Stimulated activated CD8-positive, alpha-beta memory T cell treated with anti-CD3 and anti-CD28 coated beads, Interleukin-7, amount 100 ng/mL, for 4 hours (primary cell): ENCODE data around the gene HACD2.

Source experiments
- DNase-seq, 2 donors: peaks; one replicate each; pipeline ENCODE4 v3.0.0-alpha.2; 2020; ENCODE audit warnings: low read depth in 2 of 2

The HACD2 gene

DNA sequence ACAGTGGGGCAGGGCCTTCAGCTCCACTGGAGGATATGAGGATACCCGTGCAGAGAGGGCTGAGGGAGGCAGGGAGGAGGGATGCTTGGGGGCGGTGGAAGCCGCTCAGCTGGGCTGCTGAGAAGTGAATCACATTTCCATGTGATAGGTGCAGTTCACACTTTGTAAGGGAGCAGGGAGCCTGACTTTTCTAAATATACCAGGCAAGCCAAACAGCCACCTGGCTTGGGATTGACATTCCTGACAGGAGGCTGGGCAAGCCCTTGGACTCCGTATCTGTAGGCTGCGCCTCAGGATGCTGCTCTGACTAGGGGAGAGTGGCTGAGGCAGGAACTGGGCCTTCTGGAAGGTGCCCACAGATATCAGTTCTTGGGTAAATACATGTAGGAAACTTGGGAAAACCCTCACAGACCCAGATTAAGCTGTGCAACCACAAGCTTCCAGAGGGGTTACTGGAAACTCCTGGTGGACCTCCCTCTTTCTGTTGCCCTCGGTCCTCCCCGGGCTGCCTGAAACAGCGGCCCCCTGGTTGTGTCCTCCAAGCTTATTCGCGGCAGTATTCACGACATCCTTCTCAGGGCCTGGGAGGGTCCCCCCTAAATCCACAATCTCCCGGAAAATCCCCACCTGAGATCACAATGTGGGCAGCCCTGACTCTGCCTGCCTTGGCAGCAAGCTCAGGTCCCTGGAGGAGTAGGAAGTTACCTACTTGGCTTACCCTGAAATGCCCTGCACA lies 103.0 kb downstream of the HACD2 start:
- DNase-seq, result no peak

DNA sequence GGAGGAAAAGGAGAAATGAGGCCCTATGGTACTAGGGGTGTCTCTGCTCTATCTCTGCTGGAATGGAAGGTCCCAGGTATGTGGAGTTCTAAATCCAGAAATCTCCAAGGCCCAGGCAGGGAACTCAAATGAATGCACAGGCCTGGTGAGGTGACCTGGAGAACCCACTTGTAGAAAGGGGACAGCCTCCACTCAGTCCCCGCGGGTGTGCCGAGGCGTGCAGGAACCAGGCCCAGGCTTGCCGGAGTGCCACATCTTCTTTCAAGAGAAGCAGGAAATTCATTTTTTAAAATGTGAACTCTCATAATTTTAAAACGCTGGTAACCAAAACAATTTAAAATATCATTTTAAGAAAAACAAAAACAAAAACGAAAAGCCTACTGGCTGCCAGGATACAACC lies 103.8 kb downstream of the HACD2 start:
- no peak for DNase-seq

DNA sequence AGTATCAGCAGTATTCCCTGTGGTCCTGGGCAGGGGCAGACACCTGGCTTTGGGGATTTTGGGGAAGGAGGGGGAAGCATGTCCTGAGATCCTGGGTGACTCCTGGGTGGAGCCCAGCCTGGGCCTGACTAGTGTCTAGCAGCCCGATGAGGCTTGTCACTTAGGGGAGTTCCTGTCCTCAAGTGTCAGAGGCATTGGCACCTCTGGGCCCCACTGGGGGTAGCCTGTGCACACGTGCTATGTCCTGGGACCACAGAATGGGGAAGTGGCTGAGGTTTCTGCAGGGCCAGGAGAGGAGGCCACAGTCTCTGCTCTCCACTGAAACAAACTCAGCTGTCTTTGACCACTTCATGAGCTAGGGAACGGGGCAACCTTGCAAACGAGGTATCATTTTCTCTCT lies 104.4 kb downstream of the HACD2 start:
- no peak for DNase-seq

DNA sequence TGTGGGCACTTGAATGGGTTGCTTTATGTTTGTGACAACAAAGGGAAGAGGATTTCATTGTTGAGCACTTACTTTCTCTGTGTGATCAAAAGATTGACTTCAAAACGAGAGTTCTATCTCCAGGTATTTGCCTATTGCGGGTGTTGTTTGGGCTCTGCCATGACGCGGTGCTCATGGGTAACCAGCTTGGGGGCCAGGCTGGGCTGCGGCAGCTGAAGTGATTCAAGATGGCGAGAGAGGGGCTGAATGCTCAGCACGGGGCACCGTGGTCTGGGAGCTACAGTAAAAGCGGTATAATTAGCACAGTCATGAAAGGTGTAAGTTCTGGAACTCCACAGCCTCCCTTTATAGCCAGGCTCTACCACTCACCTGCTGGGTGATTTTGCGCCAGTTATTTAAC lies 105.0 kb downstream of the HACD2 start:
- DNase-seq, result no peak

DNA sequence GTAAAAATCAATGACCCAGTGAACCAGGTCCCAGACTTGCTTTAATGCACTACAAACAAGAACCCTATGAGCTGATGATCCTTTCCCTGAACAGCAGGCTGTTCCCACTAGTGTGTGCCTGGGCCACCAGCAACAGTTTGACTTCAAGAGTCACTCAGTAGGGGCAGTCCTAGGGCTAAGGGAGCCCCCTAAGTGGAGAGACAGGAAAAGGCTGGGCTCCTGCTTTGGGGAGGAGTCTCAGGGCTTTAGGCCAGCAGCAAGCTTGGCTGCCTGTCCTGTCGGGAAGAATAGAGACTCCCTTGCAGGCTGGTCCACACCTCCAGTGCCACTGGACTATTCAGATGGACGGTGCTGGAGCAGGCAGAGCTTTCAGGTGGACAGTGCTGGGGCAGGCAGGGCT lies 106.5 kb downstream of the HACD2 start:
- no peak for DNase-seq

DNA sequence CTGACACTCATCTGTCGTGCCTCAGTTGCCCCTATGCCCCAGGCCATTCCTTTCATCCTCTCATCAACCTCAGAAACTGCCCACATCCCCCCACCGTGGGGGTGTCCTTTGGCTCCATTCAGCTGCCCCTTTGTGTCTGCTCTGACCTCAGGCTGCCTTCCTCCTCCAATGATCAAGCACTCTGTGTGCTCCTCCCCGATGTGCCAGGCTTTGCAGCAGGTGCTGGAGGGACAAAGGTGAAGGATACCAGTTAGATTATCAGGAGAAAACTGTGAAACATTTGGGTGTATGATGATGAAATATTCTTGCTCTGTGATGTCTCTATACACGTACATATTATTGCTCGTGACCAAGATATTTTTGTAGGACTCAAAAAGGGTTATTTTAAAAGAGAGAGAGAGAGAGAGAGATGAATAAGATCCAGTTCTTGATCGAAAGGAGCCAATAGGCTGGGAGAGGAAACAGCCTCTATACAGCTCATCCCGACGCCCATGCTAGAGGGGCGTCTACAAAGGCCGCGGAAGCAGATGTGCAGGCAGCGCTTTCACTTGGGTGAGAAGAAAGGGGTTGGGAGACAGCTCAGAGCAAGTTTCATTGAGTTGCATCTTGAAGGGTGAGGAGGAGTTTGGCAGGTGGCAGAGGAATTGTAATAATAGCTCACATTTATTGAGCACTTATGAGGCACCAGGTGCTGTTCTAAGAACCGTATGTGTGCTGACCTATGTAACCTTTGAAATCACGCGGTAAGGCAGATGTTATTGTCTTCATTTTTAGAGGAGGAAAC lies 107.7 kb downstream of the HACD2 start:
- DNase-seq, result no peak

DNA sequence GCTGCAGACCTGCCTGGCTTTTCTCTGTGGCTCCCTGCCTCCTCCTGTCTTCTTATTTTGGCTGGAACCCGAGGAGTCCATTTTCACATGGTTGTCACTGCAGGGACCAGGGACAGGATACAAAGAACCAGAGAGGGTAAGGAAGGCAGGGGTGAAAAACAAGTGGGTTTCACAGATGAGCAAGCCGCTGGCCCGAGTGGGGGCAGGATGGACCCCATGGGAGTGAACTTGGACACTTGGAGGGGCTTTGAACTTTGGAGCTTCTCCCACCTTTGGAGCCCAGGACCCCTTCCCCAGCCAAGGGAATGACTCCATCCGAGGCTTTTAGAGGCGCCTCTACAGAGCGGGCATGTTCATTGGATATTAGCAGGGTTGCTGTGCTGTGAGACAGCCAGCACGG lies 109.1 kb downstream of the HACD2 start:
- no peak for DNase-seq

DNA sequence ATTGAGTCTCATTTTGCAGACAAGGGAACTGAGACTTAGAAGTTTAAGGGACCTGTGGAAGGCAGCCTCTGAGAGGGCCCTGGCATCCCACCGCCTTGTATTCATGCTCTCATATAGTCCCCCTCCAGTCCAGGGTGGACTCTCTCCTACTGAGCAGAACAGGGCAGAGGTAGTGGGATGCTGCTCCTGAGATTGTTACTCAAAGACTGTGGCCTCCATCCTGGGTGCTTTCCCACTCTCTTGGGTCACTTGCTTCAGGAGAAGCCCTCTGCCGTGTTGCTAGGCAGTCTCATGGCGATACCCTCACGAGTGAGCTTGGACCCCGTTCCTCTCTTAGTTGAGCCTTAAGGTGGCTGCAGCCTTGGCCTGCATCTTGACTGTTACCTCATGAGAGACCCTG lies 113.7 kb downstream of the HACD2 start:
- no peak for DNase-seq

DNA sequence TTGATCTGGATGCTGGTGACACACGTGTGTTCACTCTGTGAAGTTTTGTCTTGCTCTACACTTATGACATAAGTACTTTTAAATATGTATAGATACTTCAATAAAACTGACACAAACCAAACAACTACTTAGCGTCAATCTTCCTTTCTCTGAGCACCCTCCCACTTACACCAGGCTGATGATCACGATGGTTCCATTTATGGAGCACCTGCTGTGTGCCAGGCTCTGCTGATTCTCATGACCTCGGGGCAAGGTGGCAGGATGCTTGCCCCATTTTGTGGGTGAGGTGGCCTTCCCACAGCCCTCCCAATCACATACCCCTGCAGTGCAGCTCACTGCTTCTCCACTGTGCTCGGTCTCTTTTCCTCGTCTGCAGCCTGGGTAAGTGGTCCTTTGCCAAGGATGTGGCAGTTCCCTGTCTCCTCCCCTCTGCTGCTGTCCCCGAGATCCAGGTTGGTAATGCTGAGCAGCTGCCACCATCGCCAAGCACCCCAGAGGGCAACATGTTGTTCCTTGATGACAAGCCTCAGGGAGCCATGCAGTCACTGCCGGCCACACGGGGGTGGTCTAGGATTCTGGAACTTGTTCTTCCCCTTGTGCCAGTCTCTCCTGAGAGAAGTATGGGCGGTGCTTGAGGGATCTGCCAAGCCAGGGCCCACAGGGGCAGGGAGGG lies 115.4 kb downstream of the HACD2 start:
- DNase-seq, result no peak

DNA sequence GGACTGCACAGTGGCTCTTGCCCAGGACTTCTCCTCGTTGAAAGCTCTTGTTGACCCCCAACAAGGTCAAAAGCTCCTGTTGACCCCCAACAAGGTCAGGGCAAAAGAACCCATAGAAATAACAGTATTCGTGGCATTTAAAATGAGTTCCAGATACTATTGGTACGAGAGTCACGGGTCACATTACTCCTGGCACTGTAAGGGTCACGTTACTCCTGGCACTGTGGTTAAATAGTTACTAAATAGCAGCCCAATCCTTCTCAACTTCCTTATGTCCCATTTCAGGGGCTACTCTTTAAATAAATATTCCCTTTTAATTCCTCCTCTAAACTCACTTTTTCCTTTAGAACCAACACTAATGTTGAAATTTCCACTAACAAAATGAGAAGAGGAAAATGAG lies 117.8 kb downstream of the HACD2 start:
- DNase-seq, result no peak

DNA sequence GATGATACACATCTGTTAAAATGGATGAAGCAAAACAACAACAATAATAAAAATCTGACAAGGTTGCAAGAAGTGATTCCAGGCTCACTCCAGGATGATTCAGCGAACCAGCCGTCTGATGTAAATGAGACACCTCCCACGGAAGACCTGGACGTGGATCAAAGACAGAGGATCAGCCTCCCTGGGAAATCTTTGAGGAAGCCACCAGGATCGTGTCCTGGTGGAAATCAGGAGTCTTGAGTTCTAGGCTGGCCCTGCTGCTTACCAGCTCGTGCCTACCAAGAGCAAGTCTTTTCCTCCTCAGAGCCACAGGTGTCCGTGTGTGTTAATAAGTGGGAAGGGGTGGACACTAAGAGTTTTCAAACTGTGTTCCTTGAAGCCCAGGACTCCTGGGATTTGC lies 120.6 kb downstream of the HACD2 start:
- DNase-seq, result no peak

DNA sequence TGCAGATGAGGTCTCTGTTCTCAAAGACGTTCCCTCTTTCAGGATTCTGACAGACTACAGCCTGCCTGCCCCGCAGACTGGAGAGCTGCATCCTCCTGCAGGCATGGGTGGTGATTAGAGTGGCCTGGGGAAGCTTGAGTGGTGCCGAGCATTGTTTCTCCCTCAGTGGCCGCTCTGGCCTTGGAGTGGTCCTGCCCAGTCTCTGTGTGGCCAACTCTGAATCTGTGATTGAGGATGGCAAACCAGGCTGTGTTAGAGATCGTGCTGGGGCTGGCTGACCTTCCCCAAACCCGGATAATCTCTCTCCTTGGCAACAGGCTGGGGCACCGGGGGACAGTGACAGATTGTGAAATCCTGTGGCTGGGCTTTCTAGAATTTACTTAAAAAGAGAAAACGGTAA lies 125.0 kb downstream of the HACD2 start:
- no peak for DNase-seq

DNA sequence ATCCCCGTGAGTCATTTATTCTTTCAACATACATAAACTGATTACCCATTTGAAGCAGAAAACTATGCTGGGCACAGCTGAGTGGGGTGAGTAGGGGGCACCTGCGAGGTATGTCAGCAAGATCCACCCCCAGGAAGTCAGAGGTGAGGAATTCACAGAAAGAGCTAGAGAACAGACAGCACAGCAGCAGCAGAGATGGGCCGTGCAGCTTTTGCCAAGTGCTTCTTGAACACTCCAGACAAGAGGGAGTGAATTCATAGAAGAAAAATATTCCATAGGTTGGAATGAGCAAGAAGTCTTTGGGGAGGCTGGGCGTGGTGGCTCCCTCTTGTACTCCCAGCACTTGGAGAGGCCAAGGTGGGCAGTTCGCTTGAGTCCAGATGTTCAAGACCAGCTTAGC lies 126.6 kb downstream of the HACD2 start:
- DNase-seq, result no peak

DNA sequence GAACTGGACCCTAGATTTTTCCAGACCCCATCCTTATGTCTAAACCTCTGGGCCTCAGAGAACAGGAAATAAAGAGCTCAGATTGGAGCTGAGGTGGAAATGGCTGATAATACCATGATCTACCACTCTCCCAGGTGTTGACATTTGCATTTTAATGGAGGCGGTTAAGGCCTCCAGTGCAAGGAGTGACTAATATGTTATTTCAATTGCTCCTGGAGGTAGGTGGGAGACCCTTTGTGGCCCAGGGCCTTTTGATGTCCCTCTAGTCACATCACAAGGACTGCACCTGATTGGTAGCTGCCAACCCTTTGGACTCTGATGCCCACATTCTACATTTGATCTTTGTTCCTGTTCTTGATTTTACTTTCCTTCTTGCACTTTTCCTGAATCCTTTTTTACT lies 127.0 kb downstream of the HACD2 start:
- DNase-seq, result no peak

DNA sequence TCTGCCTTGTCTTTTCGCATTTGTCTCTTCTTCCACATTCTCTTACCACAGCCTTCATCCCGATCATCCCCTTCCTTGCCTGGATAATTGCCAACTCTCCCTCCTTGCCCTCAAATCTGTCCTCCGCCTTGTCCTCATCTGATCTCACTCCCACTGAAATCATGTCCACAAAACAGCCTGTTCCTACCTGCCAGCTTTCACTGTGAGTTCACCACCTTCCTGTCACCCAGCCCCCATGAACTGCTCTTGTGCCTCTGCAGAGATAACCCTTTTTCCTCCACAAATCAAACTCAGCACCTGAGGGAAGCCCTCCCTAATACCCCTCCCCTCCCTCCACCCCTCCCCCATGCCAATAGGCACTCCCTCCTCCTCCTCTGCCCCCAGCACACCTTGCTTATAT lies 131.2 kb downstream of the HACD2 start:
- no peak for DNase-seq

DNA sequence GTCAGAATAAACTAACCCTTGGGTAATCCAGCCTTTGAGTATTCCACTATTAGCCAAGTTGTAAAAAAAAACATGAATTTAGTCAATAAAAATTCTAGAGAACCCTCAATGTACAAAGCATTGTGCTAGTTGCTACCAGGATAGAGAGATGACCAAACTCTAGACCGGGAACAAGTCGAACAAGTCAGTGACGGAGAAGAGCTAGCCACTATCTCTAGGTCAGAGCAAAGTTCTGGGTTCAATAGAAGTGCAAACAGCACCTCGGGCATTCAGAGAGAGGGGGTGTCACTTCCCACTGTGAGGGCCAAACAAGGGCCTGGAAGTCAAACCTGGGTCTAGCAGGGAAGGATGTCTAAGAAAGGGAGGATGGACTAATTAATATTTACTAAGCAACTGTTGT lies 133.7 kb downstream of the HACD2 start:
- no peak for DNase-seq

DNA sequence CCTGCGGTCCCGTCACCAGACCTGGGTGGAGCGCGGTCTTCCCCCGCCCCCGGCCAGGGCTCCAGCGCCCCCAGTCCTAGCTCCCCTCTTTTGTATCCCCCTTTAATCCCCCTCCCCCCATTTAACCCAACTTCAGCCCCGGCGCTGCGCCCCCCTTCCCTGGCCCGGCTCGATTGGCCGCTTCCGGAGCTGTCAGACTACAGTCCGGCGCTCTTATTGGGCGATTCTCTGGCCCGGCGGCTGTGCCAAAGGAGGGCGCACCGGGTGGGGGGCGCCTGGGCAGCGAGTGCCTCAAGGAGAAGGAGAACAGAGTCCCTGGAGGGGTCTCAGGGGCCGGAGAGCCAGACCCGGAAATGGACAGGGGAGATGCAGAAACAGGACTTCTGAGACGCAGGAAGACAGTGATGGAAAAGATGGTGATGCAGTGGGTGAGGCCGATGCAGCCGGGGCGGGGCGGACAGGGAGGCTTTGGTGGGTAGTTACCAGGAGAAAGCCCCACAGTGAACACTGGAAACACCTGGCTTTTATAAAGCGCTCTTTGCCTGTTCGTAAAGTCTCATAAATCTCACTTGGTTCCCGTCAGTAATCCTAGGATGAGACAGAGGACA lies 134.8 kb downstream of the HACD2 start:
- no peak for DNase-seq

DNA sequence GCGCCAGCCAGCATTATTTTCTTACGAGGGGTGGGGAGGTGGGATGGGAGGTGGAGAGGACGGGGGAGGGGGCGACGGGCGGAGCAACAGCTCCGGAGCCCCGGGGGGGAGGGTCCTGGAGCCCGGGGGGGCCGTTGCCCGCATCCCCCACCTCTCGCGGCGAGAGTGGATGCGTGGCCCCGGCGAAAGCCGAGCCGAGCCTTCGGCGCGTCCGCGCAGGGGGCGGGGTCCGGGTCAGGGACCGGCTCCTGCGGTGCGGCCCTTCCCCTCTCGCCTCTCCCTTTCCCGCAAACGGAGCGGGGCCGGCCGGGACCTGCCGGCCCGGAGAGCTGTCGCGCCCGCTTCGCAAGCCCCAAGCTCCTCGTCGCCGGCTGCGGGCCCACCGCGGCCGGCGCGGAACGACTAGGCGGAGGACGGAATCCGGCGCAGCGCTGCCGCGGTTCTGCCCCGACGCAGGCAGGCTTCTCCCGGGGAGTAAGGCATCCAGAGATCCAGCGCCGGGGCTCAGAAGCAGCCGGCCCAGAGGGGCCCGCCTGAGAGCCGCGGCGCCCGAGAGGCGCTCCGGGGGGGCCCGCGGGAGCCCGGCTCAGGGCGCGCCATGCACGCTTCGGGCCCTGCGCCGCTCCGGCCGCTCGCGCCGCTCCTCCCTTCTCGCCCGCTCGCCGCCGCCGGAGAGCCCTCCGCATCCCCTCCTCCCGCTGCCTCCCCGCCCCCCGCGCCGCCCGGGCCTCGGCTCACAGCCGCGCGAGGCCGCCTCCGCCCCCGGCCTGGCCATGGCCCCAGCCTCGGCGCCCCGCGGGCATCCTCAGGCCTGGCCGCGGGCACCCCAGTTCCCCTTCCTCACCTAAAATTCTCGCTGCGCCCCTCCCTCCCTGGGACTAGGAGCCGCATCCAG lies 135.5 kb downstream of the HACD2 start:
- no peak for DNase-seq

DNA sequence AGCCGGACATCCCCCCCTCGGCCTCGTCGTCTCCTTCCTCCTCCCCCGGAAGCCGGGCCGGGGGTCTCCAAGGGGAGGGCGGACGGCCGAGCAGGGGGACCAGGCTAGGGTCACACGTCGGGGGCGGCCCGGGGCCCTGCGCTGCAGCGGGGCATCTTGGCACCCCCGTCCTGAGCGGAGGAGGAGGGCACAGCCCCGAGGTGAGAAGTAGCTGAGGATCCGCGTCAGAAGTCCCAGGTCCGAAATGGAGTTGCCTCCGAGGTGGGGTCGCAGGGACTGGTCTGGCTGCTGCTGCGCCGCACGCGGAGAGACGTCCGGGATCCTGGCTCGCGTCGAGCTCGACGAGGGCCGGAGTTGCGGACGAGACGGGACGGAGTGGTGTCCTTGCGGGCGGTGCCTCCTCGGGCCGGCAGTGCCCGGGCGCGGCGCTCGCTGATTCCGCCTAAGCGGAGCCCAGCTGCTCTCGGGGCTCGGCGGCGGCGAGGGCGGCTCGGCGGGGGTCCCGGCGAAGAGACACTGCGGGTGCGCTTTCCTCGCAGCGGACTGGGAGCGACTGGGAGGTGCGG lies 136.2 kb downstream of the HACD2 start, which contains the start of gene ADCY5:
TSS of gene ADCY5 (minus strand) at position 555 of the 566 bp plus-strand sequence. CDS start at position 10, 545 bp downstream.
- no peak for DNase-seq

DNA sequence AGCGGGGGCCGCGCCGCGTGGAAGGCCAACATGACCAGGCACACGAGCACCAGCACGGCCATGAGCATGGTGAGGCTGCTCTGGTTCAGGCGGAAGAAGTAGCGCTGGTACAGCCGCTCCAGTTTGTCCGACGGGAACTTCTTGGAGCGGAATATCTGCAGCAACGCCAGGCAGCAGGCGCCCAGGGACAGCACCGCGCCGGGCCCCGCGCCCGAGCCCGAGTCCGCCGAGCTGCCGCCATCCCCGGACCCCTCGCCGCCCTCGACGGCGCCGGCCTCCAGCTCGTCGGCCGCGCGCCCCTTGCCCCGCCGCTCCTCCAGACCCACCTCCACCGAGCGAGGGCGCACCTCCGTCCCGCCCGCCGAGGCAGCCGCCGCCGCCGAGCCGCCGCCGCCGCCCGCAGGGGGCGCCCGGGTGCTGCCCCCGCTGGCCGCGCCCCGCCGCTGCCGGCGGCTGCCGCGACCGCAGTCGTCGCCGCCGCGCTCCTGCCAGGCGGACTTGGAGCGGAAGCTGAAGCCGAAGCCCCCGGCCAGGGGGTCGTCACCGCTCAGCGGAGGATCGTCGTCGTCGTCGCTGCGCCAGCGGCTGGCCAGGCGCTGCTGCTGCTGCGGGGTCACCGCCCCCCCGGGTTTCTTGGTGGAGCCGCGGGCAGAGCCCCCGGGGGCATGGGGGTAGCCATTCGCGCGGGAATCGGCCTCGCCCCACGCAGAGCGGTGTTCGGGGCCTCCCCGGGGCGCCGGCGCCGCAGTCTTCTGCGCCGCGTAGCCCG lies 136.9 kb downstream of the HACD2 start:
- no peak for DNase-seq
